ENCODE results near the gene BRCC3.

DNA sequence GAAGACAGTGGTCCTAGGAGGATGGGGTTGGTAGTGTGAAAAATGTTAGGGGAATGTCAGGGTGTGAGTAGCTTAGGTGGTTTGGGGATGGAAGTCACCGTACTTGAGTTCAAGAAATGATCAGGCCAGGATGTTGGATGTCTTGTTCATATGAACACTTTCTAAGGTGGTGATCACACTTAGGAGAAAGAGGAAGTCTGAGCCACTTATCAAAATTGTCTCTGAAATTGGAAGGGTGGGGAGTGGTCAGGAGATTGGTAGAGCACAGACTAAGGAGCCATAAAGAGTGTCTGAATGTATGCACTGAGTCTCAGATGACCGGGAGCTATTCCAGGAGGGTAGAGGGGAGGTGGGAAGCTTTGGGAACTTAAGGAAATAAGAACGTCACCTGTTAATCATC, 17.7 kb upstream of the BRCC3 start:
- TF ChIP-seq, protein P1, sequence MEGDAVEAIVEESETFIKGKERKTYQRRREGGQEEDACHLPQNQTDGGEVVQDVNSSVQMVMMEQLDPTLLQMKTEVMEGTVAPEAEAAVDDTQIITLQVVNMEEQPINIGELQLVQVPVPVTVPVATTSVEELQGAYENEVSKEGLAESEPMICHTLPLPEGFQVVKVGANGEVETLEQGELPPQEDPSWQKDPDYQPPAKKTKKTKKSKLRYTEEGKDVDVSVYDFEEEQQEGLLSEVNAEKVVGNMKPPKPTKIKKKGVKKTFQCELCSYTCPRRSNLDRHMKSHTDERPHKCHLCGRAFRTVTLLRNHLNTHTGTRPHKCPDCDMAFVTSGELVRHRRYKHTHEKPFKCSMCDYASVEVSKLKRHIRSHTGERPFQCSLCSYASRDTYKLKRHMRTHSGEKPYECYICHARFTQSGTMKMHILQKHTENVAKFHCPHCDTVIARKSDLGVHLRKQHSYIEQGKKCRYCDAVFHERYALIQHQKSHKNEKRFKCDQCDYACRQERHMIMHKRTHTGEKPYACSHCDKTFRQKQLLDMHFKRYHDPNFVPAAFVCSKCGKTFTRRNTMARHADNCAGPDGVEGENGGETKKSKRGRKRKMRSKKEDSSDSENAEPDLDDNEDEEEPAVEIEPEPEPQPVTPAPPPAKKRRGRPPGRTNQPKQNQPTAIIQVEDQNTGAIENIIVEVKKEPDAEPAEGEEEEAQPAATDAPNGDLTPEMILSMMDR (conservative IDR thresholded peaks at IDR 0.05 in 1 of 2, IDR thresholded peaks at IDR 0.05 in 1 of 2; ENCODE audit: extremely low read depth in 1 of 2, insufficient read depth in 1 of 2, low read depth in 1 of 2, low read length in 2 of 2) = no peak
- no peak for TF ChIP-seq EZH2 (IDR thresholded peaks at IDR 0.05; ENCODE audit: borderline replicate concordance, low read length)
